Retinal pigment epithelial cell (primary cell): ENCODE data around the gene RSL24D1.
A peak's percentile ranks its signal among the peaks of the same experiment; 100 is the strongest.

Source experiments
- DNase-seq: peaks from one replicate; pipeline ENCODE4 v3.0.0-alpha.2; 2010; ENCODE audit warnings: low read depth
- H3K4me3 ChIP-seq: 2 replicates; pipeline ENCODE4 v1.5.1; 2011; ENCODE audit warnings: mild to moderate bottlenecking, low read length, control low read depth, moderate library complexity
- TF ChIP-seq, protein P1 (sequence below): conservative IDR thresholded peaks from 2 replicates; pipeline ENCODE4 v1.5.1; 2011; ENCODE audit warnings: low read depth, low read length, control low read depth, inconsistent platforms

RSL24D1 gene

DNA sequence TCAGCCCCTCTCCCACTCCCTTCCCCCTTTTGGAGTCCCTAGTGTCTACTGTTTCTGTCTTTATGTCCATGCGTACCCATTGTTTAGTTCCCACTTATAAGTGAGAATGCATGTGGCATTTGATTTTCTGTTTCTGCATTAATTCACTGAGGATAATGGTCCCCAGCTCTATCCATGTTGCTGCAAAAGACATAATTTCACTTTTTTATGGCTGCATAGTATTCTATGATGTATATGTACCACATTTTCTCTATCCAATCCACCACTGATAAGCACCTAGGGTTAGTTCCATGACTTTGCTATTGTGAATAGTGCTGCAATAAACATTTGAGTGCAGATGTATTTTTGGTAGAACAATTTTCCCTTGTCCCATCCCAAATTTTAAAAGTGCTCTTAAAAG, 34.2 kb upstream of the RSL24D1 start:
- DNase-seq, result no peak
- H3K4me3 ChIP-seq, result no peak overlapping the region
- TF ChIP-seq, protein P1, sequence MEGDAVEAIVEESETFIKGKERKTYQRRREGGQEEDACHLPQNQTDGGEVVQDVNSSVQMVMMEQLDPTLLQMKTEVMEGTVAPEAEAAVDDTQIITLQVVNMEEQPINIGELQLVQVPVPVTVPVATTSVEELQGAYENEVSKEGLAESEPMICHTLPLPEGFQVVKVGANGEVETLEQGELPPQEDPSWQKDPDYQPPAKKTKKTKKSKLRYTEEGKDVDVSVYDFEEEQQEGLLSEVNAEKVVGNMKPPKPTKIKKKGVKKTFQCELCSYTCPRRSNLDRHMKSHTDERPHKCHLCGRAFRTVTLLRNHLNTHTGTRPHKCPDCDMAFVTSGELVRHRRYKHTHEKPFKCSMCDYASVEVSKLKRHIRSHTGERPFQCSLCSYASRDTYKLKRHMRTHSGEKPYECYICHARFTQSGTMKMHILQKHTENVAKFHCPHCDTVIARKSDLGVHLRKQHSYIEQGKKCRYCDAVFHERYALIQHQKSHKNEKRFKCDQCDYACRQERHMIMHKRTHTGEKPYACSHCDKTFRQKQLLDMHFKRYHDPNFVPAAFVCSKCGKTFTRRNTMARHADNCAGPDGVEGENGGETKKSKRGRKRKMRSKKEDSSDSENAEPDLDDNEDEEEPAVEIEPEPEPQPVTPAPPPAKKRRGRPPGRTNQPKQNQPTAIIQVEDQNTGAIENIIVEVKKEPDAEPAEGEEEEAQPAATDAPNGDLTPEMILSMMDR, result no peak

DNA sequence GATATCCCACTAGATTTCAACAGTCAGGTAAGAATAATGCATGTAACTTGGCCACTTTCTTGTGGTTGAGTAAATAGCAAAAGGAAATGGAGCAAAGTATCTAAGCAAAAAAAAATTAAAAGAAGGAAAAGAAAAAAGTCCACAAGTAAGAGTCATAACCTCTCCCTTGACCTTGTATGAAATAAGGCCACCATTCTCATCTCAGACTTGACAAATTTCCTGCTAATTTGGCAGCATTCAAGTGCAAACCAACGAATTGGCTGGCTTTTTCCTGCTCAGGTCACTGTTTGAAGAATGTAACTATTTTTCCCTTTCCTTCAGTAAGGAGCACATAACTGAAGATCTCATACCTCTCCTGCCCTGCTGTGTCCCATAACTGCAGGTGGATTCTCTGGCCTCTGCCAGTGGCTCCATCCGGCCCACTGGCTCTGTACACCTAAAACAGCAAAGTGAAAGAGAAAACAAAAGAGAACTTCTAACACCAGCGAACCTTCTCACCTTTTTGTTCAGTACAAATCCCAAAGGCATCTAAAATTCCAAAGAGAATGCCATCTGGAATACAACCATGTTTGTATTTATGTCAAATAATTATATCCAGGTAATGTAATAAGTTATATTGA, 33.4 kb upstream of the RSL24D1 start:
- no peak for DNase-seq
- H3K4me3 ChIP-seq, result no peak overlapping the region
- TF ChIP-seq, protein P1, result no peak

DNA sequence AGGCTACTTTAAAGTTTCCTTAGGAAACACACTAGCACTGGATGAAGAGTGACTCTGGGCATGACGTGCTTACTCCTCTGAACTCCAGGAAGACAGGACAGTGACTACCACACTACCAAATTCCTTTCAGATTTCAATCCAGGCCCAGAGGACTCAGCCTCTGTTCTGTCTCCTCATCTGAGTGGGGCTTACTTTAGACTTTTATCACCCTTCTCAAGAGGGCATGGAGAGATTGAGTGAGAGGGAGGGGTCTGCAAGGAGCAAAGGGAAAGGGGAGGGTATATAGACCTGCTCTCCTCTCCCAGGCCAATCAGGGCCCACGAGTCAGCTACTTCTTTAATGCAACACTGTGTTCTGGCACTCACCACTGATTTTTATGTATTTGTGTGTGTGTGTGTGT, 29.4 kb upstream of the RSL24D1 start:
- TF ChIP-seq, protein P1, result no peak
- no peak for DNase-seq
- H3K4me3 ChIP-seq, result no peak overlapping the region

DNA sequence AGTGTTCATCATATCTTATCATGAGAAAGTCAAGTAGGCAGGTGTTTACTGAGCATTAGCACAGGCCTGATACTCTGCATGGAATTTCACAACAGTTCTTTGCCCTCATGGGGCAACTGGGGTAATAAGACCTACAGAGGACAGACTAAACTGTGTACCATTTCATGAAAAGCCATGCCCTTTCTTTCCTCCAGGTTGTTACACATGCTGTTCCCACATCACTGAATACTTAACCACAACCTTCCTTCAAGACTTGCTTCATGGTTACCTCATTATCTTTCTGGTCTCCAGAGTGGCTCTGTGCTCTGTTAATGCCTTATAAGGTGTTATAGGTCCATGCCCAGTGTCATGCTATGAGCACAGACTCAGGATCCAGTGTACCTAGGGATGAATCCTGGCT, 28.2 kb upstream of the RSL24D1 start:
- H3K4me3 ChIP-seq, result no peak overlapping the region
- no peak for DNase-seq
- TF ChIP-seq, protein P1, result no peak

DNA sequence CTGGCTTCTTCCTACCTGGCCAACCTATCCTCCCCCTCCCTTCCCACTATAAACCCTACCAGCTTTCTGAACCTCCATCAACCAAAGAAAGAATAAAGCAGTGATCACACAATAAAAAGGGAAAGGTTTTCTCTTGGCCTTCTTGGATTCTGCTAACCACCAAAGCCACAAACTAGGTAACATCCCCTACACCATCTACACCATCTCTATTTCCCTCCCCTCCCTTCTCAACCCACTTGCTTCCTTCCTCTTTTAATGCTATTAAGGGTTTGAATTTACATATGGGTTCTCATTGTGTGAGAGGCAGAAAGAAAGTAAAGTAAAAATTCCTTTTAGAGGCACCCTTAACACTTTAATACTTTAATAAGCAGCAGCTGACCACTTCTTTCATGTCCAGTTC, 25.8 kb upstream of the RSL24D1 start:
- DNase-seq, result no peak
- TF ChIP-seq, protein P1, result no peak
- no peak overlapping the region for H3K4me3 ChIP-seq

DNA sequence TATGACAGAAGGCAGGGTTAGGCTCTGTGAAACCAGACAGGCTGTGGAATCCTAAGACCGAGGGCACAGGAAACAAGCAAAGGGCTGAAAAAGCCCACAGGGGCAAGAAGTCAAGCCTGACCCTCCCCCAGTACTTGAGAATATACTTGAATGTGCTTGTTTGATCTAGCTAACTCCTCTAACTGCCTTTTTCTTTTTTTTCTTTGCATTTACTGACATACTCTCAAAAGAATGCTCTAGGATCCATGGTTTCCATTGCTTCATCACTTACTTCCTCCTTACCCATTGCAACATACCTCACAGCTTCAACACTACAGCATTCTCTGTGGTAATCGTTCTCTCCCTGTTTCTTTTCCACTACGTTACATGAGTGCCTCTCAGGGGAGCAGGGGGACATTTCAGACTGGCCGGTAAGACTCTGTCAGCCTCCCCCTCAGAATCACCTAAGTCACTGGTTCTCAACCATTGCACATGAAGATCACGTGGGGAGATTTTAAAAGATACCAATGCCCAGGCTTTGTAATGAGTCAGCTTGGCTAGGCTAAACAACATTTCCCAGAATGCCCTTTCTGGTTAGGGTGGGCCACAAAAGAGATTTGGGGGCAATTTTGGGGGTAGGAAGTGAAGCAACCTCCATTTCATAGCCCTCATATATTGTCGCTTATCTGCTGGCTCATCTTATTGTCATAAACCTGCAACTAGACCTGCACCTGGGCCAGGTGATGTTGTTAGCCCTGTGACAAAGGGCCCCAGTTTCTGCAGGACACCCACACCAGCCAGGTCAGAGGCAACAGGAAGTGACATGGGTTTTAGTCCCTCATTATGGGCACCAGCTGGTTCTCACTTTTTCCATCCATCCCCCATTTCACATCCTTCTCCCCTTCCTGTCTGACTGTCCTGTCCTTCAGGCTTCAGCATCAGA, 24.6 kb upstream of the RSL24D1 start:
- no peak overlapping the region for H3K4me3 ChIP-seq
- peak; percentile 64 for DNase-seq
- TF ChIP-seq, protein P1, result no peak

DNA sequence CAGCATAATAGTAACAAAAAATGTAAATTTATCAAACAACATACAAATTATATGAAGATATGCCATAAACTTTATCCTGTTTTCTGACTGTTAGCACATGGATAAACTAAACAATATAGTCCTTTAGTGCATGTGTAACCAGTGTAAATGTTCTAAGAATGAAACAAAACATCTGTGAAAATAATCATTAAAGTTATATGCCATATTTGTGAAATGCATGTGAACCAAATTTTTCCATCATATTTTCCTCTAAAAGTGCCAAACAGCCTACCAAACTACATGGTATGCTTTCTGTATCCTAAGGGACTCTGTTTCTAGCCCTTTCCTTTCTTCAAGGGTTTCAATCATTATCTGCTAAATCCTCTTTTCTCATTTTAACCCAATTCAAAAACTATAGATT, 23.9 kb upstream of the RSL24D1 start:
- DNase-seq, result no peak
- H3K4me3 ChIP-seq, result no peak overlapping the region
- TF ChIP-seq, protein P1, result no peak
